ENCODE results near the gene TRIM62.
"Not testable (repeated sequence)": the region's sequence is repeated elsewhere in the genome, so short reads cannot be mapped to it uniquely, and the experiment has no call there.

DNA sequence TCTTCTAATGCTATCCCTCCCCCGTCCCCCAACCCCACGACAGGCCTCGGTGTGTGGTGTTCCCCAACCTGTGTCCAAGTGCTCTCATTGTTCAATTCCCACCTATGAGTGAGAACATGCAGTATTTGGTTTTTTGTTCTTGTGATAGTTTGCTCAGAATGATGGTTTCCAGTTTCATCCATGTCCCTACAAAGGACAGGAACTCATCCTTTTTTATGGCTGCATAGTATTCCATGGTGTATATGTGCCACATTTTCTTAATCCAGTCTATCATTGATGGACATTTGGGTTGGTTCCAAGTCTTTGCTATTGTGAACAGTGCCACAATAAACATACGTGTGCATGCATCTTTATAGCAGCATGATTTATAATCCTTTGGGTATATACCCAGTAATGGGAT is 57.2 kb downstream of the TRIM62 start:
- not testable (repeated sequence) for TF ChIP-seq CTCF (conservative IDR thresholded peaks at IDR 0.05; ENCODE audit: low read depth in 2 of 2); POLR2AphosphoS5 (IDR thresholded peaks at IDR 0.05; ENCODE audit: low read depth); EZH2 (IDR thresholded peaks at IDR 0.05; ENCODE audit: low read depth, unreplicated experiment); EZH2phosphoT487 (IDR thresholded peaks at IDR 0.05; ENCODE audit: unreplicated experiment); ZNF114 (CRISPR knock-in tag; IDR thresholded peaks at IDR 0.05); JUNB (IDR thresholded peaks at IDR 0.05; ENCODE audit: unreplicated experiment); NANOG (IDR thresholded peaks at IDR 0.05; ENCODE audit: borderline replicate concordance); STAT1 (IDR thresholded peaks at IDR 0.05; ENCODE audit: unreplicated experiment)
- TF ChIP-seq, protein P1, sequence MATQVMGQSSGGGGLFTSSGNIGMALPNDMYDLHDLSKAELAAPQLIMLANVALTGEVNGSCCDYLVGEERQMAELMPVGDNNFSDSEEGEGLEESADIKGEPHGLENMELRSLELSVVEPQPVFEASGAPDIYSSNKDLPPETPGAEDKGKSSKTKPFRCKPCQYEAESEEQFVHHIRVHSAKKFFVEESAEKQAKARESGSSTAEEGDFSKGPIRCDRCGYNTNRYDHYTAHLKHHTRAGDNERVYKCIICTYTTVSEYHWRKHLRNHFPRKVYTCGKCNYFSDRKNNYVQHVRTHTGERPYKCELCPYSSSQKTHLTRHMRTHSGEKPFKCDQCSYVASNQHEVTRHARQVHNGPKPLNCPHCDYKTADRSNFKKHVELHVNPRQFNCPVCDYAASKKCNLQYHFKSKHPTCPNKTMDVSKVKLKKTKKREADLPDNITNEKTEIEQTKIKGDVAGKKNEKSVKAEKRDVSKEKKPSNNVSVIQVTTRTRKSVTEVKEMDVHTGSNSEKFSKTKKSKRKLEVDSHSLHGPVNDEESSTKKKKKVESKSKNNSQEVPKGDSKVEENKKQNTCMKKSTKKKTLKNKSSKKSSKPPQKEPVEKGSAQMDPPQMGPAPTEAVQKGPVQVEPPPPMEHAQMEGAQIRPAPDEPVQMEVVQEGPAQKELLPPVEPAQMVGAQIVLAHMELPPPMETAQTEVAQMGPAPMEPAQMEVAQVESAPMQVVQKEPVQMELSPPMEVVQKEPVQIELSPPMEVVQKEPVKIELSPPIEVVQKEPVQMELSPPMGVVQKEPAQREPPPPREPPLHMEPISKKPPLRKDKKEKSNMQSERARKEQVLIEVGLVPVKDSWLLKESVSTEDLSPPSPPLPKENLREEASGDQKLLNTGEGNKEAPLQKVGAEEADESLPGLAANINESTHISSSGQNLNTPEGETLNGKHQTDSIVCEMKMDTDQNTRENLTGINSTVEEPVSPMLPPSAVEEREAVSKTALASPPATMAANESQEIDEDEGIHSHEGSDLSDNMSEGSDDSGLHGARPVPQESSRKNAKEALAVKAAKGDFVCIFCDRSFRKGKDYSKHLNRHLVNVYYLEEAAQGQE (IDR thresholded peaks at IDR 0.05; ENCODE audit: unreplicated experiment), result not testable (repeated sequence)

Data from GM23338 (cell line).